ENCODE results near the gene SUMO4. TPM values are rescaled to one million over a fixed set of nuclear protein-coding genes. Genes with fewer than 3 reads are reported as not detected.

Gene SUMO4
- total RNA-seq, 3 donors from 2014 or later = 1.7 to 3.6 (median 2.7) TPM

- intact Hi-C loops (cut with DNase I, micrococcal nuclease) = no loop called here
- Histone ChIP-seq H3K36me3 (ENCODE audit: low read depth) (no peaks in the 10 kb centered on the region), H3K9me3 (no peaks in the 10 kb centered on the region), H3K4me1 (ENCODE audit: low read depth) (no peaks in the 10 kb centered on the region), H3K4me3 (no peak overlapping the region)
- peak in 1 of 3 donors; percentile 19 for DNase-seq
- ATAC-seq = peak; percentile 75
- no peak for TF ChIP-seq CTCF (IDR thresholded peaks at IDR 0.05)
Observed at GRCh38 chr6:149405823-149406765, 6.0 kb downstream of the SUMO4 start.

- DNase-seq (no peak), ATAC-seq (no peak)
- Histone ChIP-seq H3K4me1 (ENCODE audit: low read depth) (peaks cover 4% of the 10 kb centered on the region), H3K36me3 (ENCODE audit: low read depth) (no peaks in the 10 kb centered on the region), H3K9me3 (no peaks in the 10 kb centered on the region), H3K4me3 (no peak overlapping the region)
- intact Hi-C loops (cut with DNase I, micrococcal nuclease) = no loop called here
- no peak for TF ChIP-seq CTCF (IDR thresholded peaks at IDR 0.05)
Observed at GRCh38 chr6:149409617-149410016, 9.6 kb downstream of the SUMO4 start.

DNA sequence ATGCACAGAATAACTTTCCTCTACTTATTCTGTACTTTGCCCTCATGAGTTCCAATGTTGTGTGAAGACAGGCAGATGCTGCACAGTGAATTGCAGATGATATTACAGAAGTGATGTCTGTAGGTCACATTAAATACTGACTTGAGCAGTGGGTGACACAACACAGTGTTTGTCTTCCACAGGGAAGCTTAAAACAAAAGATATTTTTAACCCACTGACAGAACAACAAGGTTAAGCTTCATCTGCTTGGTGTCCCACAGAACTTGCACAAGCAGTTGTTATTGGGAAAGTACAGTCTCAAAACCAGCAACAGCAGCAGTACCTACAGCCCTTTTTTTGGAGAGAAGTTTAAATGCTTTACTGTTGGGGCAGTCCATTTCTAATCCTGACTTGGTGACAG lies 10.5 kb downstream of the SUMO4 start:
- intact Hi-C loops (cut with DNase I, micrococcal nuclease) = no loop called here
- TF ChIP-seq CTCF (IDR thresholded peaks at IDR 0.05) = no peak
- ATAC-seq = no peak
- Histone ChIP-seq H3K4me3 (no peak overlapping the region), H3K9me3 (no peaks in the 10 kb centered on the region), H3K36me3 (ENCODE audit: low read depth) (no peaks in the 10 kb centered on the region), H3K4me1 (ENCODE audit: low read depth) (peaks cover 10% of the 10 kb centered on the region)
- DNase-seq = no peak

GRCh38 chr6:149414009-149414408 lies 13.9 kb downstream of the SUMO4 start:
- Histone ChIP-seq H3K36me3 (ENCODE audit: low read depth) (no peaks in the 10 kb centered on the region), H3K4me3 (no peak overlapping the region), H3K9me3 (no peaks in the 10 kb centered on the region), H3K4me1 (ENCODE audit: low read depth) (peaks cover 10% of the 10 kb centered on the region)
- DNase-seq (no peak), ATAC-seq (no peak)
- TF ChIP-seq CTCF (IDR thresholded peaks at IDR 0.05) = no peak
- intact Hi-C loops (cut with DNase I, micrococcal nuclease) = no loop called here

DNA sequence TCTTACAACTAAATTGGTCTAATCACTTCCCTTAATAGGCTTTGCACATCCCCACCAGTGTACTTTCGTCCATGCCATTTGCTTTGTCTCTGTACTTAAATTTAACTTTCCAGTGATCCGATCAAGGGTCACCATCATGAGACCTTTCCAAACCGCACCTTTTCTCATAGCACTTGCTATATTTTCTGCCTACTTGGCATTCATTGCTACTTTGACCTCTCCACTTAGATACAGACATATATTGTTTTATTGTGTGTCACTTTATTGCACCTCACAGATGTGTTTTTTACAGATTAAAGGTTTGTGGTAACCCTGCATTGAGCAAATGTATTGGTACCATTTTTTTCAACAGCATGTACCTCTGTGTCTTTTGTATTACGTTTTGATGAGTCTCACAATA lies 14.8 kb downstream of the SUMO4 start:
- Histone ChIP-seq H3K4me1 (ENCODE audit: low read depth) (peaks cover 10% of the 10 kb centered on the region), H3K4me3 (no peak overlapping the region), H3K36me3 (ENCODE audit: low read depth) (no peaks in the 10 kb centered on the region), H3K9me3 (no peaks in the 10 kb centered on the region)
- DNase-seq (no peak), ATAC-seq (peak; percentile 87)
- intact Hi-C loops (cut with DNase I, micrococcal nuclease) = no loop called here
- no peak for TF ChIP-seq CTCF (IDR thresholded peaks at IDR 0.05)
